ENCODE measurements around the gene GMDS.

The GMDS gene

GRCh38 chr6:1708820-1709219, 536.6 kb downstream of the GMDS start:
- Histone ChIP-seq H3K9ac (ENCODE audit: low read depth in 1 of 2, low read length in 2 of 2) (no peak overlapping the region), H3K4me3 (ENCODE audit: low read length in 2 of 2) (no peak overlapping the region), H3K27ac (ENCODE audit: low read depth in 2 of 2, low read length in 2 of 2) (no peak overlapping the region), H3K4me1 (ENCODE audit: control insufficient read depth in 2 of 2, insufficient read depth in 2 of 2, low read length in 2 of 2) (no peaks in the 10 kb centered on the region), H3K36me3 (ENCODE audit: control insufficient read depth in 2 of 2, insufficient read depth in 2 of 2, low read length in 2 of 2) (peaks cover 0 to 7% of the 10 kb centered on the region in 2 donors), H3K27me3 (ENCODE audit: control insufficient read depth in 2 of 2, insufficient read depth in 2 of 2, low read length in 2 of 2) (no peaks in the 10 kb centered on the region), H3K9me3 (ENCODE audit: control insufficient read depth in 2 of 2, low read length in 2 of 2) (no peaks in the 10 kb centered on the region)

GRCh38 chr6:1708122-1708521, 537.3 kb downstream of the GMDS start:
- H3K27ac ChIP-seq (ENCODE audit: low read depth in 2 of 2, low read length in 2 of 2), result no peak overlapping the region
- no peaks in the 10 kb centered on the region for H3K27me3 ChIP-seq (ENCODE audit: control insufficient read depth in 2 of 2, insufficient read depth in 2 of 2, low read length in 2 of 2)
- H3K4me3 ChIP-seq (ENCODE audit: low read length in 2 of 2), result no peak overlapping the region
- peaks cover 0 to 7% of the 10 kb centered on the region in 2 donors for H3K36me3 ChIP-seq (ENCODE audit: control insufficient read depth in 2 of 2, insufficient read depth in 2 of 2, low read length in 2 of 2)
- H3K4me1 ChIP-seq (ENCODE audit: control insufficient read depth in 2 of 2, insufficient read depth in 2 of 2, low read length in 2 of 2), result no peaks in the 10 kb centered on the region
- no peak overlapping the region for H3K9ac ChIP-seq (ENCODE audit: low read depth in 1 of 2, low read length in 2 of 2)
- no peaks in the 10 kb centered on the region for H3K9me3 ChIP-seq (ENCODE audit: control insufficient read depth in 2 of 2, low read length in 2 of 2)

DNA sequence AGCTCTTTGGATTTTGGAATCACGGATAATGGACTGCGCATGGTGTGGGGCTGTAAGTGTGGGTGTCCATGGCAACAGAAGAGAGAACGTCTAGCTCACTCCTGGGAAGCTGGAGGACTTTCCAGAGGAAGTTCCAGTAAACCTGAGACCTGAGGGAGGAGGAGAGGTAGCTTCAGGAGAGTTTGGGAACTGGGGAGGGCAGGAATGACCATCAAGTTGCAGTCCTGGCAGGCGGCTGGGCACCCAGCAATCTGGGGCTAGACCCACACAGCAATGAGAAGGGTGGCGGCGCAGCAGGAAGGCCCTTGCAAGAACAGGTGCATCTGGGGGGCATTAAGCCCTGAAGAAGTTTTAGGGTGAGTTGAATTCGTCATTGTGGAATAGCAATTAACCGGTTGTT, 539.8 kb downstream of the GMDS start:
- H3K4me1 ChIP-seq (ENCODE audit: control insufficient read depth in 2 of 2, insufficient read depth in 2 of 2, low read length in 2 of 2), result no peaks in the 10 kb centered on the region
- no peaks in the 10 kb centered on the region for H3K9me3 ChIP-seq (ENCODE audit: control insufficient read depth in 2 of 2, low read length in 2 of 2)
- H3K4me3 ChIP-seq (ENCODE audit: low read length in 2 of 2), result no peak overlapping the region
- H3K27ac ChIP-seq (ENCODE audit: low read depth in 2 of 2, low read length in 2 of 2), result no peak overlapping the region
- H3K36me3 ChIP-seq (ENCODE audit: control insufficient read depth in 2 of 2, insufficient read depth in 2 of 2, low read length in 2 of 2), result peaks cover 0 to 3% of the 10 kb centered on the region in 2 donors
- no peak overlapping the region for H3K9ac ChIP-seq (ENCODE audit: low read depth in 1 of 2, low read length in 2 of 2)
- H3K27me3 ChIP-seq (ENCODE audit: control insufficient read depth in 2 of 2, insufficient read depth in 2 of 2, low read length in 2 of 2), result no peaks in the 10 kb centered on the region

DNA sequence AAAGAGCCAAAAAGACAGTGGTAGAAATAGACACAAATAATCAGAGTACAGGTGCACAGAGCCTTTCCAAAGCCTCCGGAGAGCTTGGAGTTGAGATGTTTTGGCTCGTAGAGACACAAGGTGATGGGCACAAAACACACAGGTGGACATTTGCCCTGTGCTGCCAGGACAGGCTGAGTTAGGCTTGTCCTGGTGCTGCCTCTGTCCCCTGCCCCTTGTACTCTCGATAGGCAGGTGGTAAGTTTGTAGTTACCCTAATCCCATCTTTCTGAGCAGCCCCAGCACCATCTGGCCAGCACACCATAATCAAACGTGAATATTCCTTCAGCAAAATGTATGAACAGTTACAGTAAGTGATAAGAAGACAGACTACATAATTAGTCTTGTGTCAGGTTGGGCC, 540.2 kb downstream of the GMDS start:
- H3K9me3 ChIP-seq (ENCODE audit: control insufficient read depth in 2 of 2, low read length in 2 of 2), result no peaks in the 10 kb centered on the region
- H3K27ac ChIP-seq (ENCODE audit: low read depth in 2 of 2, low read length in 2 of 2), result no peak overlapping the region
- no peaks in the 10 kb centered on the region for H3K4me1 ChIP-seq (ENCODE audit: control insufficient read depth in 2 of 2, insufficient read depth in 2 of 2, low read length in 2 of 2)
- H3K4me3 ChIP-seq (ENCODE audit: low read length in 2 of 2), result no peak overlapping the region
- no peak overlapping the region for H3K9ac ChIP-seq (ENCODE audit: low read depth in 1 of 2, low read length in 2 of 2)
- H3K27me3 ChIP-seq (ENCODE audit: control insufficient read depth in 2 of 2, insufficient read depth in 2 of 2, low read length in 2 of 2), result no peaks in the 10 kb centered on the region
- peaks cover 0 to 3% of the 10 kb centered on the region in 2 donors for H3K36me3 ChIP-seq (ENCODE audit: control insufficient read depth in 2 of 2, insufficient read depth in 2 of 2, low read length in 2 of 2)

DNA sequence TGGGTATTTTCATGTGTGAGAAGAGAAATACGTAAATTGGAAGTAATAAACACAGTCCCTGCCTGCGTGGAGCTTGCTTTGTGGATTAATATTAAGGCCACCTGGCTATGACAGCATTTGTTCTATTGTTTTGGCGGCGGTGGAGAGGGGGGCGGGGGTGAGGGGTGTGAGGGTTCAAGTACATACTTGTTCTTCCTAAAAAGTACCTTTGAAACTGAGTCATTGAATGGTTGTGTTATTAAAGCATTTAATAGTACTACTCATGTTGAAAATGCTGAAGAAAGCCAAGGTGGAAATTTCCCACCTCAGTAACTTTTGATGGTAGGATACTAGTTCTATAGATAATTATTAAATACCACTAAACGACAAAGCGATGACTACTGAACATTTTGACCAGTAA, 540.7 kb downstream of the GMDS start:
- Histone ChIP-seq H3K9me3 (ENCODE audit: control insufficient read depth in 2 of 2, low read length in 2 of 2) (no peaks in the 10 kb centered on the region), H3K9ac (ENCODE audit: low read depth in 1 of 2, low read length in 2 of 2) (no peak overlapping the region), H3K4me1 (ENCODE audit: control insufficient read depth in 2 of 2, insufficient read depth in 2 of 2, low read length in 2 of 2) (no peaks in the 10 kb centered on the region), H3K4me3 (ENCODE audit: low read length in 2 of 2) (no peak overlapping the region), H3K27ac (ENCODE audit: low read depth in 2 of 2, low read length in 2 of 2) (no peak overlapping the region), H3K36me3 (ENCODE audit: control insufficient read depth in 2 of 2, insufficient read depth in 2 of 2, low read length in 2 of 2) (peaks cover 0 to 3% of the 10 kb centered on the region in 2 donors), H3K27me3 (ENCODE audit: control insufficient read depth in 2 of 2, insufficient read depth in 2 of 2, low read length in 2 of 2) (no peaks in the 10 kb centered on the region)

GRCh38 chr6:1703923-1704322, 541.5 kb downstream of the GMDS start:
- Histone ChIP-seq H3K9me3 (ENCODE audit: control insufficient read depth in 2 of 2, low read length in 2 of 2) (no peaks in the 10 kb centered on the region), H3K9ac (ENCODE audit: low read depth in 1 of 2, low read length in 2 of 2) (no peak overlapping the region), H3K4me3 (ENCODE audit: low read length in 2 of 2) (no peak overlapping the region), H3K27me3 (ENCODE audit: control insufficient read depth in 2 of 2, insufficient read depth in 2 of 2, low read length in 2 of 2) (no peaks in the 10 kb centered on the region), H3K27ac (ENCODE audit: low read depth in 2 of 2, low read length in 2 of 2) (no peak overlapping the region), H3K4me1 (ENCODE audit: control insufficient read depth in 2 of 2, insufficient read depth in 2 of 2, low read length in 2 of 2) (no peaks in the 10 kb centered on the region), H3K36me3 (ENCODE audit: control insufficient read depth in 2 of 2, insufficient read depth in 2 of 2, low read length in 2 of 2) (no peaks in the 10 kb centered on the region)

- H3K27ac ChIP-seq (ENCODE audit: low read depth in 2 of 2, low read length in 2 of 2), result no peak overlapping the region
- no peak overlapping the region for H3K4me3 ChIP-seq (ENCODE audit: low read length in 2 of 2)
- H3K4me1 ChIP-seq (ENCODE audit: control insufficient read depth in 2 of 2, insufficient read depth in 2 of 2, low read length in 2 of 2), result no peaks in the 10 kb centered on the region
- H3K9ac ChIP-seq (ENCODE audit: low read depth in 1 of 2, low read length in 2 of 2), result no peak overlapping the region
- H3K9me3 ChIP-seq (ENCODE audit: control insufficient read depth in 2 of 2, low read length in 2 of 2), result no peaks in the 10 kb centered on the region
- H3K36me3 ChIP-seq (ENCODE audit: control insufficient read depth in 2 of 2, insufficient read depth in 2 of 2, low read length in 2 of 2), result no peaks in the 10 kb centered on the region
- H3K27me3 ChIP-seq (ENCODE audit: control insufficient read depth in 2 of 2, insufficient read depth in 2 of 2, low read length in 2 of 2), result no peaks in the 10 kb centered on the region
Observed at GRCh38 chr6:1703091-1703855, 542.1 kb downstream of the GMDS start.

DNA sequence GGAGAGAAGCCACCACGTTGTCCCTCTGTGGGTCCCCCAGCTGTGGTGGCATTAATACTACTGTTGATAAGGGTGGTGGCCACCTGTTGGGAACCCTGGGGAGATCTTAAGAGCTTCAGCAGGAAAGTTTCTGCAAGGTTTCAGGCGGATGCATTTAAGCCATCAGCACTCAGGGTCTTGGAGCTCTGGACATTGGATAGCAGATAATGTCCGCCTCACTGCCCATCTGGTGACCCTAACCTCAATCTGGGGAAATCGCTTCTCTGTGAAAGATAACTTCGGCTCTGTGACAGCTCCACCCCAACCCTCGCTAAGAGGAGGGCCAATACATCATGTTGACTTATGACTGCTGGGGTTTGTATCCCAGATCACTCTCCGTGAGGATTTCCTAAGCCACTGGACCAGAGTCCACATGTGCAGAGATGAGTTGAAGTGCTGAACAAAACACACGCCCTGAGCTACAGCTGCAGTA, 542.8 kb downstream of the GMDS start:
- Histone ChIP-seq H3K9me3 (ENCODE audit: control insufficient read depth in 2 of 2, low read length in 2 of 2) (no peaks in the 10 kb centered on the region), H3K36me3 (ENCODE audit: control insufficient read depth in 2 of 2, insufficient read depth in 2 of 2, low read length in 2 of 2) (no peaks in the 10 kb centered on the region), H3K27ac (ENCODE audit: low read depth in 2 of 2, low read length in 2 of 2) (no peak overlapping the region), H3K27me3 (ENCODE audit: control insufficient read depth in 2 of 2, insufficient read depth in 2 of 2, low read length in 2 of 2) (no peaks in the 10 kb centered on the region), H3K9ac (ENCODE audit: low read depth in 1 of 2, low read length in 2 of 2) (no peak overlapping the region), H3K4me3 (ENCODE audit: low read length in 2 of 2) (no peak overlapping the region), H3K4me1 (ENCODE audit: control insufficient read depth in 2 of 2, insufficient read depth in 2 of 2, low read length in 2 of 2) (no peaks in the 10 kb centered on the region)

DNA sequence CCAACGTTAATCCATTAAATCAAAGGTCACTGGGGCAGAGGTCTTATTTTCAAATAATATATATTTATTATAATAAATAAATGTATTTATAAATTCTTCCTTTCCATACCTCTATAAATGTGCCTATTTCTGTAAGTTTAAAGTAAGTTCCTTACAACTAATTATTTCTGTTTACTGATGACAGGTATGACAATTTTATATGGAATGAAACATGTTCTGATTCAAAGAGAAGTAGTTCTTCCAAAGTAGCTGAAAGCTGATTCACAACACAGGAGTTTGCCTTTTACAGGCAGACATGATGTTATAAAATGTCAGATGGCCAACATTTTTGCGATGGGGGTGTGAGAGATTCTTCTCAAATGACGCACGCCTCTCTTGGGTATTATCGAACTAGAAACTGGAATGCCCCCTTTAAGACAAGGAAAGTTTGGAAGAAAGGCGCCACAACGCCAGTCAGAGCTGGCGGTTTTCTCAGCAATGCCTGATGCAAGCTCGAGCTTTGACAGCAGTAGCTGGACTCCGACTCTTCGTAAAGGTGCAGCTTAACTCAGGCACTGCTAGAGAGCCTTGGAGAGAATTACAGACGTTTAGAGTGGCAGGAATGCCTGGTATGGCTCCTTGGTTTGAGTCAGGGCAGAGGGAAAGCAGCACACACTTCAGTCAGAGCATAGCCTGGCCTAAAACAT, 543.6 kb downstream of the GMDS start:
- H3K27me3 ChIP-seq (ENCODE audit: control insufficient read depth in 2 of 2, insufficient read depth in 2 of 2, low read length in 2 of 2), result no peaks in the 10 kb centered on the region
- H3K4me3 ChIP-seq (ENCODE audit: low read length in 2 of 2), result no peak overlapping the region
- no peaks in the 10 kb centered on the region for H3K9me3 ChIP-seq (ENCODE audit: control insufficient read depth in 2 of 2, low read length in 2 of 2)
- H3K36me3 ChIP-seq (ENCODE audit: control insufficient read depth in 2 of 2, insufficient read depth in 2 of 2, low read length in 2 of 2), result no peaks in the 10 kb centered on the region
- no peaks in the 10 kb centered on the region for H3K4me1 ChIP-seq (ENCODE audit: control insufficient read depth in 2 of 2, insufficient read depth in 2 of 2, low read length in 2 of 2)
- no peak overlapping the region for H3K27ac ChIP-seq (ENCODE audit: low read depth in 2 of 2, low read length in 2 of 2)
- no peak overlapping the region for H3K9ac ChIP-seq (ENCODE audit: low read depth in 1 of 2, low read length in 2 of 2)

GRCh38 chr6:1700278-1700967, 545.0 kb downstream of the GMDS start:
- no peak overlapping the region for H3K9ac ChIP-seq (ENCODE audit: low read depth in 1 of 2, low read length in 2 of 2)
- no peaks in the 10 kb centered on the region for H3K9me3 ChIP-seq (ENCODE audit: control insufficient read depth in 2 of 2, low read length in 2 of 2)
- no peak overlapping the region for H3K27ac ChIP-seq (ENCODE audit: low read depth in 2 of 2, low read length in 2 of 2)
- no peak overlapping the region for H3K4me3 ChIP-seq (ENCODE audit: low read length in 2 of 2)
- H3K27me3 ChIP-seq (ENCODE audit: control insufficient read depth in 2 of 2, insufficient read depth in 2 of 2, low read length in 2 of 2), result no peaks in the 10 kb centered on the region
- H3K4me1 ChIP-seq (ENCODE audit: control insufficient read depth in 2 of 2, insufficient read depth in 2 of 2, low read length in 2 of 2), result no peaks in the 10 kb centered on the region
- no peaks in the 10 kb centered on the region for H3K36me3 ChIP-seq (ENCODE audit: control insufficient read depth in 2 of 2, insufficient read depth in 2 of 2, low read length in 2 of 2)
